ENCODE results near the gene GTPBP1. TPM values are rescaled to one million over a fixed set of nuclear protein-coding genes. Genes with fewer than 3 reads are reported as not detected.

GTPBP1 gene
- total and polyA plus RNA-seq, 2 of the 13 experiments (the other 11 are each of a cell fraction or from before 2014, with no cell fraction given) = 22.3 to 27.0 TPM

DNA sequence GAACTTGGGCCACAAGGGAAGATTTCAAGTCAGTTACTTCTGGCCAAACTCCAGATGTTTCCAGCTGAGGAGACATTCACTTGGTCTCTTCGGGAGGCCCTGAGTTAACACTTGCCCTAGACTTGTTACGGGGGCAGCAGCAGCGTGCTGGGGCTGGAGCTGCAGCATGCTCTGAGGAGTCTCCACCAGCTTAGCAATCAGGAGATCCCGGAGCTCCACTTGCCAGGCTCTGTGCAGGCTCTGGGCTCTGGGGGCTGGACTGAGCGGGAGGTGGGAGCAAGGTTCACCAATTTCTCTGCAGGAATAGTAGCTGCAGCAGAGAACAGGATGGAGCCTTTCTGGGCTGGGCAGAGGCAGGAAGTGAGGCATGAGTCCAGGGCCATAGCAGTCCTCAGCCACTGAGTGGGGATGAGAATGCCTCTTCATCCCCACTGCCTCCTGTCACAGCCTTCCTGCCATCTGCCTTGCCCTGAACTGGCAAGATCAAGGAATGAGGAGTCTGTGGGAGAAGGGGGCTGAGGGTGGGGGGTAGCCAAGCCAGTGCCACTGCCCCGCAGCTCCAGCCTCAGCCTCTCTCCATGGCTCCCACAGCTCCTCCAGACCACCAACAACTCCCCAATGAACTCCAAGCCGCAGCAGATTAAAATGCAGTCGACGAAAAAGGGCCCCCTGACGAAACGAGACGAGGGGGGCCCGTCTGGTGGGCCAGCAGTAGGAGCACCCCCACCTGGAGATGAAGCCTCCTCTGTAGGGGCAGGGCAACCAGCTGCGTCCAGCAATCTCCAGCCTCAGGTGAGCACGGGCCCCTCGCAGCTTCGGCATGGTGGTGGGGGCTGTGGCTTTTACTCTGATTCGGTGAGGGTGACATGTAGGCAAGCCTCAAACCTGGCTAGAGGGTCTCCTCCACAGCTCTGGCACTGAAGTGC is 23.4 kb downstream of the GTPBP1 start (continued):
- TF ChIP-seq ZNF235 (CRISPR knock-in tag; IDR thresholded peaks at IDR 0.05; ENCODE audit: borderline replicate concordance) = no peak
- 0 out of 2 replicates have a peak, but pooled peaks have one; percentile 26 for TF ChIP-seq TBX2 (CRISPR knock-in tag; IDR thresholded peaks at IDR 0.05; ENCODE audit: borderline replicate concordance)
- no peak for TF ChIP-seq ZNF83 (CRISPR knock-in tag; IDR thresholded peaks at IDR 0.05; ENCODE audit: borderline replicate concordance)
- no peak for TF ChIP-seq ZNF124 (CRISPR knock-in tag; IDR thresholded peaks at IDR 0.05)
- no peak for TF ChIP-seq ZSCAN12 (CRISPR knock-in tag; IDR thresholded peaks at IDR 0.05)
- peak; percentile 30; the same call in 1 of the 2 replicates for TF ChIP-seq HOXA3 (CRISPR knock-in tag; IDR thresholded peaks at IDR 0.05)
- TF ChIP-seq TCF7 (IDR thresholded peaks at IDR 0.05; ENCODE audit: low read depth) = no peak
- TF ChIP-seq, protein P1, sequence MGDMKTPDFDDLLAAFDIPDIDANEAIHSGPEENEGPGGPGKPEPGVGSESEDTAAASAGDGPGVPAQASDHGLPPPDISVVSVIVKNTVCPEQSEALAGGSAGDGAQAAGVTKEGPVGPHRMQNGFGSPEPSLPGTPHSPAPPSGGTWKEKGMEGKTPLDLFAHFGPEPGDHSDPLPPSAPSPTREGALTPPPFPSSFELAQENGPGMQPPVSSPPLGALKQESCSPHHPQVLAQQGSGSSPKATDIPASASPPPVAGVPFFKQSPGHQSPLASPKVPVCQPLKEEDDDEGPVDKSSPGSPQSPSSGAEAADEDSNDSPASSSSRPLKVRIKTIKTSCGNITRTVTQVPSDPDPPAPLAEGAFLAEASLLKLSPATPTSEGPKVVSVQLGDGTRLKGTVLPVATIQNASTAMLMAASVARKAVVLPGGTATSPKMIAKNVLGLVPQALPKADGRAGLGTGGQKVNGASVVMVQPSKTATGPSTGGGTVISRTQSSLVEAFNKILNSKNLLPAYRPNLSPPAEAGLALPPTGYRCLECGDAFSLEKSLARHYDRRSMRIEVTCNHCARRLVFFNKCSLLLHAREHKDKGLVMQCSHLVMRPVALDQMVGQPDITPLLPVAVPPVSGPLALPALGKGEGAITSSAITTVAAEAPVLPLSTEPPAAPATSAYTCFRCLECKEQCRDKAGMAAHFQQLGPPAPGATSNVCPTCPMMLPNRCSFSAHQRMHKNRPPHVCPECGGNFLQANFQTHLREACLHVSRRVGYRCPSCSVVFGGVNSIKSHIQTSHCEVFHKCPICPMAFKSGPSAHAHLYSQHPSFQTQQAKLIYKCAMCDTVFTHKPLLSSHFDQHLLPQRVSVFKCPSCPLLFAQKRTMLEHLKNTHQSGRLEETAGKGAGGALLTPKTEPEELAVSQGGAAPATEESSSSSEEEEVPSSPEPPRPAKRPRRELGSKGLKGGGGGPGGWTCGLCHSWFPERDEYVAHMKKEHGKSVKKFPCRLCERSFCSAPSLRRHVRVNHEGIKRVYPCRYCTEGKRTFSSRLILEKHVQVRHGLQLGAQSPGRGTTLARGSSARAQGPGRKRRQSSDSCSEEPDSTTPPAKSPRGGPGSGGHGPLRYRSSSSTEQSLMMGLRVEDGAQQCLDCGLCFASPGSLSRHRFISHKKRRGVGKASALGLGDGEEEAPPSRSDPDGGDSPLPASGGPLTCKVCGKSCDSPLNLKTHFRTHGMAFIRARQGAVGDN (CRISPR knock-in tag; IDR thresholded peaks at IDR 0.05) = peak; percentile 80
- TF ChIP-seq JUNB (CRISPR knock-in tag; IDR thresholded peaks at IDR 0.05; ENCODE audit: borderline replicate concordance) = no peak
- TF ChIP-seq ZNF782 (CRISPR knock-in tag; IDR thresholded peaks at IDR 0.05; ENCODE audit: borderline replicate concordance) = no peak
